Endothelial cell of umbilical vein (primary cell): ENCODE measurements around the gene ZNF727. TPM values are rescaled to one million over a fixed set of nuclear protein-coding genes. Genes with fewer than 3 reads are reported as not detected.

Experiments
- polyA plus RNA-seq, 4 experiments: library from polyadenylated mRNA; depleted of rRNA in 3 of 4; stranded (reverse) in 3 of 4; unstranded in 1 of 4; fragments of >200 nt; gene quantifications; 2 replicates each; pipeline versions ENCODE4 v1.2.1 to v1.2.3, GENCODE V29; 2011 to 2012; ENCODE audit warnings: missing spikeins in 1 of 4
- total RNA-seq: library from RNA; stranded (reverse); gene quantifications from 2 replicates; pipeline ENCODE4 v1.2.3, GENCODE V29; 2021

Gene ZNF727
- total and polyA plus RNA-seq, 2 donors (not counting 3 experiments of a cell fraction or from before 2014, with no cell fraction given), result not detected

Other genes starting within 250 kb of the ZNF727 start
- gene ZNF722, start 46.6 kb upstream of the ZNF727 start, total RNA-seq, result not detected in 2 replicates
- gene ZNF722, start 46.6 kb upstream of the ZNF727 start, polyA plus RNA-seq, result not detected in 2 replicates
- gene ZNF735, start 161.8 kb downstream of the ZNF727 start, total RNA-seq, result not detected in 2 replicates
- not detected in 2 replicates for gene ZNF735, start 161.8 kb downstream of the ZNF727 start, polyA plus RNA-seq
- not detected in 2 replicates for gene ZNF679, start 183.0 kb downstream of the ZNF727 start, total RNA-seq
- not detected in 2 replicates for gene ZNF679, start 183.0 kb downstream of the ZNF727 start, polyA plus RNA-seq